GM23248 (cell line): ENCODE data around the gene RASEF.

Source experiments
- EZH2 ChIP-seq: fragments of 200-600 bp; sonication (generic); IDR thresholded peaks from 2 replicates; pipeline ENCODE4 v1.6.1; 2018; ENCODE audit warnings: antibody characterized with exemption, mild to moderate bottlenecking; ENCODE audit not compliant: insufficient read depth, poor library complexity, severe bottlenecking
- EZH2phosphoT487 ChIP-seq: fragments of 200-600 bp; sonication (generic); IDR thresholded peaks from 2 replicates; pipeline ENCODE4 v1.6.1; 2018; ENCODE audit warnings: antibody characterized with exemption, moderate library complexity, mild to moderate bottlenecking, low read depth; ENCODE audit not compliant: insufficient read depth

DNA sequence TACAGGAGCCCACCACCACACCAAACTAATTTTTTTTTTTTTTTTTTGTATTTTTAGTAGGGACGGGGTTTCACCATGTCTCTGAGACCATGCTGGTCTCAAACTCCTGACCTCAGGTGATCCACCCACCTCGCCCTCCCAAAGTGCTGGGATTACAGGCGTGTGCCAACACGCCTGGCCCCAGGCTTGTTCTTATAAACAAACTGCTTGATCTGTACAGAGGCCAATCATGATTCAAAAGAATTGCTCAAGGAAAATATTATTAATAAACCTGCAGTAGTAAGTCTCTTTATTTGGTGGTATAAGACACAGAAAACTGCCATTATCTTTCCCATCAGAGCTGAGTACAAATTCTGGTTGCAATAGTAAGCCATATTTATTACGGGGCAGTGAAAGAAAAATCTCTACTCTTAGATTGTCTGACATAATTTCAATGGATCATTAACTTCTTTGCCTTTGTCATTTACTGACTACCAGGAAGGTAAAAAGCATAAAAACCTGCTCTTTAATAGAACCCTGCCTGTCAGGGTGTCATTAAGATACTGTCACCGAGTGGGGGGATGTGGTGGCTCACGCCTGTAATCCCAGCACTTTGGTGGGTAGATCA is 33.3 kb downstream of the RASEF start:
- TF ChIP-seq EZH2 (no peak), EZH2phosphoT487 (no peak)
